NCI-H69 (cell line): Measurements from ENCODE around the gene IVNS1ABP.

Experiments used
- DNase-seq: peaks from one replicate; lab custom pipeline; 2025; lab: John Stamatoyannopoulos, UW

Gene IVNS1ABP

GRCh38 chr1:185292237-185292636 lies 24.8 kb downstream of the IVNS1ABP start:
- no peak for DNase-seq

- peak; percentile 14 for DNase-seq
Measured at GRCh38 chr1:185291652-185292051, 25.4 kb downstream of the IVNS1ABP start.

GRCh38 chr1:185291159-185291558 lies 25.9 kb downstream of the IVNS1ABP start:
- peak; percentile 6 for DNase-seq

- no peak for DNase-seq
Measured at GRCh38 chr1:185289880-185290279, 27.2 kb downstream of the IVNS1ABP start.

- DNase-seq, result no peak
Measured at GRCh38 chr1:185288435-185288834, 28.6 kb downstream of the IVNS1ABP start.

- DNase-seq, result no peak
Measured at GRCh38 chr1:185287451-185287850, 29.6 kb downstream of the IVNS1ABP start.

GRCh38 chr1:185284533-185285276 lies 32.3 kb downstream of the IVNS1ABP start:
- no peak for DNase-seq

GRCh38 chr1:185284116-185284515 lies 32.9 kb downstream of the IVNS1ABP start:
- DNase-seq, result no peak

- no peak for DNase-seq
Measured at GRCh38 chr1:185281245-185281644, 35.8 kb downstream of the IVNS1ABP start.

GRCh38 chr1:185280589-185280988 lies 36.5 kb downstream of the IVNS1ABP start:
- no peak for DNase-seq

- DNase-seq, result peak; percentile 19
Measured at GRCh38 chr1:185279571-185279970, 37.5 kb downstream of the IVNS1ABP start.

GRCh38 chr1:185271921-185272320 lies 45.1 kb downstream of the IVNS1ABP start:
- DNase-seq, result peak; percentile 93

- DNase-seq, result no peak
Measured at GRCh38 chr1:185268352-185268751, 48.7 kb downstream of the IVNS1ABP start.

GRCh38 chr1:185267701-185268100 lies 49.3 kb downstream of the IVNS1ABP start:
- no peak for DNase-seq

GRCh38 chr1:185267301-185267700 lies 49.7 kb downstream of the IVNS1ABP start:
- DNase-seq, result peak; percentile 60

- no peak for DNase-seq
Measured at GRCh38 chr1:185265314-185265713, 51.7 kb downstream of the IVNS1ABP start.

- no peak for DNase-seq
Measured at GRCh38 chr1:185263780-185264179, 53.3 kb downstream of the IVNS1ABP start.

- no peak for DNase-seq
Measured at GRCh38 chr1:185263292-185263691, 53.8 kb downstream of the IVNS1ABP start.

- DNase-seq, result no peak
Measured at GRCh38 chr1:185262151-185262550, 54.9 kb downstream of the IVNS1ABP start.

- DNase-seq, result no peak
Measured at GRCh38 chr1:185260611-185261010, 56.4 kb downstream of the IVNS1ABP start.

GRCh38 chr1:185258676-185259075 lies 58.4 kb downstream of the IVNS1ABP start:
- DNase-seq, result no peak

GRCh38 chr1:185257950-185258208 lies 59.2 kb downstream of the IVNS1ABP start:
- no peak for DNase-seq

GRCh38 chr1:185257116-185257949 lies 59.7 kb downstream of the IVNS1ABP start:
- peak; percentile 58 for DNase-seq
